ENCODE measurements around the gene AIP. TPM values are rescaled to one million over a fixed set of nuclear protein-coding genes. Genes with fewer than 3 reads are reported as not detected.

The AIP gene
- total and polyA plus RNA-seq, 7 donors = 71.2 to 120 (median 103) TPM

GRCh38 chr11:67486481-67487195, 3.8 kb downstream of the AIP start:
- peaks cover 0 to 37% (median 24%) of the 10 kb centered on the region in 4 donors for H3K4me1 ChIP-seq
- DNase-seq = no peak
- TF ChIP-seq POLR2AphosphoS5 (IDR thresholded peaks at IDR 0.05) (no peak), POLR2A (IDR thresholded peaks at IDR 0.05) (no peak), CTCF (IDR thresholded peaks at IDR 0.05) (no peak), EP300 (IDR thresholded peaks at IDR 0.05) (no peak)
- H3K36me3 ChIP-seq = peaks cover 5 to 46% (median 13%) of the 10 kb centered on the region in 4 donors
- WGBS, 2 donors = 74 to 89% methylated on average over 20 of the region's 20 CpGs
- no peaks in the 10 kb centered on the region for H3K9me3 ChIP-seq
- H3K27me3 ChIP-seq = no peaks in the 10 kb centered on the region
- no peak overlapping the region for H3K4me3 ChIP-seq
- intact Hi-C loops (cut with DNase I) = no loop called here
- H3K27ac ChIP-seq = no peak overlapping the region

GRCh38 chr11:67489203-67489884, 6.5 kb downstream of the AIP start:
- H3K4me3 ChIP-seq = no peak overlapping the region
- no peak for DNase-seq
- H3K4me1 ChIP-seq = peaks cover 0 to 18% (median 10%) of the 10 kb centered on the region in 4 donors
- no peaks in the 10 kb centered on the region for H3K9me3 ChIP-seq
- no peak overlapping the region for H3K27ac ChIP-seq
- 71 to 86% methylated on average over 25 of the region's 25 CpGs for WGBS, 2 donors
- intact Hi-C loops (cut with DNase I) = no loop called here
- peaks cover 5 to 67% (median 13%) of the 10 kb centered on the region in 4 donors for H3K36me3 ChIP-seq
- H3K27me3 ChIP-seq = no peaks in the 10 kb centered on the region
- no peak for TF ChIP-seq POLR2AphosphoS5 (IDR thresholded peaks at IDR 0.05)
- no peak for TF ChIP-seq CTCF (IDR thresholded peaks at IDR 0.05)
- TF ChIP-seq POLR2A (IDR thresholded peaks at IDR 0.05) = no peak
- no peak for TF ChIP-seq EP300 (IDR thresholded peaks at IDR 0.05)

GRCh38 chr11:67489885-67490726, 7.3 kb downstream of the AIP start:
- H3K4me1 ChIP-seq = peaks cover 0 to 11% (median 2%) of the 10 kb centered on the region in 4 donors
- H3K36me3 ChIP-seq = peaks cover 5 to 67% (median 13%) of the 10 kb centered on the region in 4 donors
- H3K27ac ChIP-seq = no peak overlapping the region

GRCh38 chr11:67490727-67491065, 7.9 kb downstream of the AIP start:
- Histone ChIP-seq H3K4me1 (peaks cover 0 to 6% (median 0%) of the 10 kb centered on the region in 4 donors), H3K27ac (peak overlapping the region in 1 of 4 donors; percentile 42), H3K36me3 (peaks cover 5 to 67% (median 13%) of the 10 kb centered on the region in 4 donors), H3K9me3 (no peaks in the 10 kb centered on the region), H3K27me3 (no peaks in the 10 kb centered on the region), H3K4me3 (no peak overlapping the region)
- no peak for DNase-seq
- 90 to 92% methylated on average over 15 of the region's 15 CpGs for WGBS, 2 donors
- intact Hi-C loops (cut with DNase I) = no loop called here
- TF ChIP-seq CTCF (IDR thresholded peaks at IDR 0.05) (no peak), POLR2A (IDR thresholded peaks at IDR 0.05) (no peak), EP300 (IDR thresholded peaks at IDR 0.05) (no peak), POLR2AphosphoS5 (IDR thresholded peaks at IDR 0.05) (no peak)

More at GRCh38 chr11:67489885-67490726, 7.3 kb downstream of the AIP start:
- 88 to 91% methylated on average over 23 of the region's 23 CpGs for WGBS, 2 donors
- DNase-seq = no peak
- no peaks in the 10 kb centered on the region for H3K9me3 ChIP-seq
- intact Hi-C loops (cut with DNase I) = no loop called here
- H3K4me3 ChIP-seq = no peak overlapping the region
- no peaks in the 10 kb centered on the region for H3K27me3 ChIP-seq
- no peak for TF ChIP-seq POLR2AphosphoS5 (IDR thresholded peaks at IDR 0.05)
- no peak for TF ChIP-seq CTCF (IDR thresholded peaks at IDR 0.05)
- no peak for TF ChIP-seq EP300 (IDR thresholded peaks at IDR 0.05)
- no peak for TF ChIP-seq POLR2A (IDR thresholded peaks at IDR 0.05)
